ENCODE data around the gene KCNQ5.

KCNQ5 gene

DNA sequence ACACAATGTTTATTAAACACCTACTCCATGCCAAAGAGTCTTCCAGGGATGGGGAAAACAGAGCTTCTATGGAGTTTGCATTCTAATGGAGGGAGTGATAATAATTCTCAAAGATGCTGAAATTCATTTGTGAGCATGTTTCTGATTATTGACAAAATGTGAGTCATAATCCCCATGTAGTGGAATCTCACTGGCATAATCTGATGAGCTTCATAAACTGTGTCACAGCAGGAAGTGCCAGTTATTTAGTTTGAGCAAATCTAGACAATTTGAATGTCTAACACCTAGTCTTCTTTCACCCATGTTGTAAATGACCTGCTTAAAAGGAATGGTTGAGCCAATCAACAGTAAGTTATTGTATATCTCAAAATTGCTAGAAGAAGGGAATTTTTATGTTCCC is 95.1 kb downstream of the KCNQ5 start:
- peaks cover 6% of the 10 kb centered on the region for H3K4me1 Mint-ChIP-seq
- H3K27me3 Mint-ChIP-seq: no peaks in the 10 kb centered on the region
- no peak overlapping the region for H3K27ac Mint-ChIP-seq
- H3K4me3 Mint-ChIP-seq: no peak overlapping the region
- no peak for DNase-seq (ENCODE audit: low spot score in 2 of 2)
- no peak for ATAC-seq (ENCODE audit: low read depth)
- no peaks in the 10 kb centered on the region for H3K9me3 Mint-ChIP-seq
- H3K36me3 Mint-ChIP-seq: no peaks in the 10 kb centered on the region

DNA sequence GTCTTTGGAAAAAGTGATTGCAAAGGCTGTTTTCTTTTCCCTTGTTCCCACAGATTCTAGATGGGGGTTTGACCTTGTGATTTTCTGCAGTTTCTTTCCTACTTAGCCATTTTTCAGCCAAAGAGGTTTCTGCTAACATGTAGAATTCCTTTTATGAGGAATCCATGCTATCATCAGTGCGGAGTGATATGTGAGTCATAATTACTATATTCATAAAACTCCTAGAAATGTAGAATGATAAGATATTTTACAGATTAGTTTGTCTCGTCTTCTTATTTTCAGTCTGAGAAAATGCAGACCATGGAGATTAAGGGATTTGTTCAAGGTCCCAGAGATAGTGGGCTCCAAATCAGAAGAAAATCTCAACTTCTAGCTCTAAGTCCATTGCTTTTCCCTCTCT is 98.6 kb downstream of the KCNQ5 start:
- H3K4me1 Mint-ChIP-seq: peaks cover 15% of the 10 kb centered on the region
- H3K27me3 Mint-ChIP-seq: no peaks in the 10 kb centered on the region
- ATAC-seq (ENCODE audit: low read depth) (no peak), DNase-seq (ENCODE audit: low spot score in 2 of 2) (no peak)
- H3K4me3 Mint-ChIP-seq: no peak overlapping the region
- no peaks in the 10 kb centered on the region for H3K36me3 Mint-ChIP-seq
- no peak overlapping the region for H3K27ac Mint-ChIP-seq
- no peaks in the 10 kb centered on the region for H3K9me3 Mint-ChIP-seq

DNA sequence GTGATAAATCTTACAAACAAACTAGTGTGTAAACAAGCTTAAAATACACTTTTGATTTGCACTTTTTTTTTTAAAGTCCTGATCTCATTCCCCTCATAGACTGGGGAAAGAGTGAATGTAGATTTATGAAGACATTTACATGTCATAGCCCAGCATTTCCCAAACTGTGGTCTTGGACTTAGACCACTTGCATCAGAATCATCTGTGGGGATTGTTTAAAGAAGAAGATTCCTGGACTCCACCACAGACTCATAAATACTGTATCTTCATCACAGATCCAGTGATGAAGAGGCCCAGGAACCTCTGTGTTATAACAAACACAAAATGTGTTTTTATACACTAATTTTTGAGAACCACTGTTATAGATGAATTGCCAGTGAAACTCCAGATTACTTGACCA is 99.5 kb downstream of the KCNQ5 start:
- no peak for DNase-seq (ENCODE audit: low spot score in 2 of 2)
- Mint-ChIP-seq H3K27me3 (no peaks in the 10 kb centered on the region), H3K4me3 (no peak overlapping the region), H3K27ac (peak overlapping the region; percentile 31), H3K4me1 (peaks cover 15% of the 10 kb centered on the region), H3K9me3 (no peaks in the 10 kb centered on the region), H3K36me3 (no peaks in the 10 kb centered on the region)
- no peak for ATAC-seq (ENCODE audit: low read depth)

DNA sequence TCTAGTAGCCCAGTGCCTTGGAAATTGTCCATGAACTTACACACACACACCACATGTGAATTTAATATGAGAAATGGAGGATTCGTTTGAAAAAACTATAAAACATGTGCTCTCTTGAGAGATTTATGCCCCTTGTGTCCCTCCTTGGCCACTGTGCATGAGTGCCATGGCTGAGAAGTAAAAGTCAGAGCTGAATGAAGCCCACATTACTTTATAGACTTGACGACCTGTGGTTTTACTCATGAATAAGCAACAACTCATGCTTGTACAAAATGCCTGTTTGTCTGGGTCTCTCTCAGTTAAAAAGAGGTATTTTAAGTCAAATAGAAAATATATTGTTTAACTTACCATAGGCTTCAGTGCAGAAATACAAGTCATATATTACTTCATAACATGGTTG is 102.7 kb downstream of the KCNQ5 start:
- H3K4me3 Mint-ChIP-seq: no peak overlapping the region
- H3K27me3 Mint-ChIP-seq: no peaks in the 10 kb centered on the region
- no peaks in the 10 kb centered on the region for H3K9me3 Mint-ChIP-seq
- ATAC-seq (ENCODE audit: low read depth) (peak; percentile 67), DNase-seq (ENCODE audit: low spot score in 2 of 2) (no peak)
- no peak overlapping the region for H3K27ac Mint-ChIP-seq
- peaks cover 19% of the 10 kb centered on the region for H3K4me1 Mint-ChIP-seq
- H3K36me3 Mint-ChIP-seq: no peaks in the 10 kb centered on the region

DNA sequence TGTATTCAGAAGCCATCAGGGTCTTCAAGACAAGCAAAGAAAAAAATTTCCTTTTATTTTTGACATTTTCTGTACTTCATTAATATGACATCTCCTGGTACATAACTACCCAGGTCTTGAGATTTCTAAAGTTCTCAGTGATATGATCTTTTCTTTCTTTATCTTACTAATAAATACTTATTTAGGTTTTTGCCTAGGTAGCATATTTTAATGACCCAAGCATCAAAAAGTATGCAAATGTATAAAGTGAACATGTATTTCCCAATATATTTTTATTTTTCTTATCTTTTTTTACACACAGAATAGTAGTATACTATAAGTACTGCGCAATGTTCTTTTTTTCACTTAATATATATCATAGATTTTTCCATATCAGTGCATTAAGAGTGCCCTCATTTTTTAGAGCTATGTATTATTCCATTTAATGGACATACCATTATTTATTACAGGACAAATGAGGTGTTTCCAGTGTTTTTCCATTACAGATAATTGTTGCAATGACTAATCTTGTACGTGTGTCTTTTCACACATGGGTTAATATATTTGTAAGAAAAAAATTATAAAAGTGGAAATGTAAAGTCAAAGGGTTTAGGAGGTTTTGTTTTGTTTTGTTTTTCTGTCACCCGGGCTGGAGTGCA is 107.0 kb downstream of the KCNQ5 start:
- no peaks in the 10 kb centered on the region for H3K27me3 Mint-ChIP-seq
- peaks cover 10% of the 10 kb centered on the region for H3K4me1 Mint-ChIP-seq
- DNase-seq (ENCODE audit: low spot score in 2 of 2): no peak
- H3K9me3 Mint-ChIP-seq: no peaks in the 10 kb centered on the region
- ATAC-seq (ENCODE audit: low read depth): no peak
- no peaks in the 10 kb centered on the region for H3K36me3 Mint-ChIP-seq
- H3K4me3 Mint-ChIP-seq: no peak overlapping the region
- no peak overlapping the region for H3K27ac Mint-ChIP-seq

DNA sequence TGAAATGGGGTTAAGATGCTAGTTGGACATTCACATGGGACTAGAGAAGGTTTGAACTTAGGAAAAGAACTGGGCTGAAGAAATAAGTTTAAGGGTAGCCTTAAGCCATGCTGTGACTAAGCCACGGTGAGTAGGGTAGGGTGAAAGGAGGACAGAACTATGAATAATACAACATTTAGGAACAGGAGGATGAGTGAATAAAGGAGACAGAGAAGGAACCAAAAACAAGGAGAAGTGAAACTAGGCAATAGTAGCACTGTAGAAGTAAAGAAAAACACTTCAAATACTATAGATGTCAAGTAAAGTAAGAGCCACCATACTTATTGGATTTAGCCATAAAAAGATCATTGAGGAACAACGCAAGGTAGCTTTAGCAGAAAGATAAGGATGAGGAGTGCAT is 111.2 kb downstream of the KCNQ5 start:
- Mint-ChIP-seq H3K9me3 (no peaks in the 10 kb centered on the region), H3K36me3 (no peaks in the 10 kb centered on the region), H3K4me1 (no peaks in the 10 kb centered on the region), H3K27ac (no peak overlapping the region), H3K27me3 (no peaks in the 10 kb centered on the region), H3K4me3 (no peak overlapping the region)
- ATAC-seq (ENCODE audit: low read depth) (peak; percentile 80), DNase-seq (ENCODE audit: low spot score in 2 of 2) (no peak)

DNA sequence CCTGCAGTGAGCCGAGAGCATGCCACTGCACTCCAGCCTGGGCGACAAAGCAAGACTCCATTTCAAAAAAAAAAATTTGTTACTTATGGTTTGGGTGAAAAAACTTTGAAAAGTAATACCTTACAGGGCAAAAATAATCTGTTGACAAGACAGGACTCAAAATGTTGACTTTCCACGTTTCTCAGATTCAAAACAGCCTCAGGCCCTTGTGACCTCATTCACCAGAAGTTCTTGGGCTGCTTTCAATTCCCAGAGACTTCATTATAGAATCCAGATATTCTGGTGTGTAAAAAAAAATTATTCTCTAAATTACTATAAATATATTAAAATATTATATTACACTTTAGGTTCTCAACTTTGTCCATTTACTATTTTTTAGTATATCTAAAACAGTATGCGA is 116.2 kb downstream of the KCNQ5 start:
- Mint-ChIP-seq H3K4me1 (peaks cover 27% of the 10 kb centered on the region), H3K9me3 (no peaks in the 10 kb centered on the region), H3K27ac (no peak overlapping the region), H3K27me3 (no peaks in the 10 kb centered on the region), H3K4me3 (no peak overlapping the region), H3K36me3 (no peaks in the 10 kb centered on the region)
- ATAC-seq (ENCODE audit: low read depth) (no peak), DNase-seq (ENCODE audit: low spot score in 2 of 2) (no peak)

DNA sequence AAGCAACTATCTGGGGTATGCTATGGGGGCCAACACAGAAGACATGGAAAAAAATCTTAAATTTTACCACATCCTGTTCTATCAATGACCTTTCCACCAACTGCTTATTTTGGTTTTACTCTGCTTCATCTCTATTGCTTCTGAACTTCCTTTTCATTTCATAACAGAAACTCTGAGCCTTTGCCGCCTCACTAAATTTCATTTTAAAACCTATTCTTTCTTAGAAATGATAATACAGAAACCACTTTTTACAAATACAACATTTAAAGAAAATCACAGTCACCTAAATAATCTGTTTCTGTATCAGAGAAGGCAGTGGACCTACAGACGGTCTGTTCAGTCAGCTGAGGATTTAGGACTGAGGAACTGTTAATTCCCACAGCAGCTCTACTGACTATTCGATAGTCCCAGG is 117.5 kb downstream of the KCNQ5 start:
- ATAC-seq (ENCODE audit: low read depth) (peak; percentile 42), DNase-seq (ENCODE audit: low spot score in 2 of 2) (no peak)
- Mint-ChIP-seq H3K27ac (peak overlapping the region; percentile 63), H3K4me3 (peak overlapping the region; percentile 42), H3K9me3 (no peaks in the 10 kb centered on the region), H3K27me3 (no peaks in the 10 kb centered on the region), H3K36me3 (peaks cover 3% of the 10 kb centered on the region), H3K4me1 (peaks cover 30% of the 10 kb centered on the region)

DNA sequence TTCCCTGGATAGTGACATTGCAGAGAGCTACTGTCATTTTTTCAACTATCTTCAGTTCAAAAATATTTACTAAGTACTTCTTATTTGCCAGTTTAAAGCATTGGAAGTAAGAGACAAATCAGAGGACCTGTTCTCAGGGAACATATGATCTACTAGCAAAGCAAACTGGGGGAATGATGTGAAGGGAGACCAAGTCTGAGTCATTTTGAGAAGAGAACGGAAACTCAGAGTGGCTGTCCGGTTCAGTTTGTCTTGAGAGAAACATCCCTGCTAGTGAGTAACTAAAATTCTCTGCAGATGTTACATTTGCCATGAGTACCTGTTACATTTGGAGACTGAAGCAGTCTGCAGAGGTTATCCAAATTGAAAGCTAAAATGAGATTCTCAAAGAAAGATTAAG is 118.3 kb downstream of the KCNQ5 start:
- Mint-ChIP-seq H3K4me3 (peak overlapping the region; percentile 29), H3K27me3 (no peaks in the 10 kb centered on the region), H3K4me1 (peaks cover 30% of the 10 kb centered on the region), H3K36me3 (peaks cover 3% of the 10 kb centered on the region), H3K9me3 (no peaks in the 10 kb centered on the region), H3K27ac (peak overlapping the region; percentile 15)
- no peak for ATAC-seq (ENCODE audit: low read depth)
- DNase-seq (ENCODE audit: low spot score in 2 of 2): no peak

DNA sequence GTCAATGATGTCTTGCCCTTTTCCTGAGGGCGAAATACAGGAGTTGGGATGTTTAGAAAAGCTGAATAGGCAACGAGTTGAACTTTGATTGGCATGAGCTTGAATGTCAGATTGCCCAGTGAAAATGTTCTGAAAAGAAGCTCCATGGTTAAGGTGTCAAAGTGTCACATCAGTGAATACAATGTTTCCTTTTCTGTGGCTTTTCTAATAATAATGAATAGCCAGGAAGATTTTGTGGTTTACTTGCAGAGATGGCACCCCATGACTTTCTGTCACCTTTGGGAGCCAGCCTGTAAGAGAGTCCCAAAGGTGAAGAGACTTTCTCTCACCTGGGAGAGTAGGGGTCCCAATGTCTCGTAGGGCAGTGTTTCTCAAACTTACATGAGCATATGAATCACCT is 119.2 kb downstream of the KCNQ5 start:
- ATAC-seq (ENCODE audit: low read depth) (no peak), DNase-seq (ENCODE audit: low spot score in 2 of 2) (no peak)
- Mint-ChIP-seq H3K4me3 (no peak overlapping the region), H3K4me1 (peaks cover 30% of the 10 kb centered on the region), H3K27ac (peak overlapping the region; percentile 15), H3K36me3 (peaks cover 3% of the 10 kb centered on the region), H3K27me3 (no peaks in the 10 kb centered on the region), H3K9me3 (no peaks in the 10 kb centered on the region)

DNA sequence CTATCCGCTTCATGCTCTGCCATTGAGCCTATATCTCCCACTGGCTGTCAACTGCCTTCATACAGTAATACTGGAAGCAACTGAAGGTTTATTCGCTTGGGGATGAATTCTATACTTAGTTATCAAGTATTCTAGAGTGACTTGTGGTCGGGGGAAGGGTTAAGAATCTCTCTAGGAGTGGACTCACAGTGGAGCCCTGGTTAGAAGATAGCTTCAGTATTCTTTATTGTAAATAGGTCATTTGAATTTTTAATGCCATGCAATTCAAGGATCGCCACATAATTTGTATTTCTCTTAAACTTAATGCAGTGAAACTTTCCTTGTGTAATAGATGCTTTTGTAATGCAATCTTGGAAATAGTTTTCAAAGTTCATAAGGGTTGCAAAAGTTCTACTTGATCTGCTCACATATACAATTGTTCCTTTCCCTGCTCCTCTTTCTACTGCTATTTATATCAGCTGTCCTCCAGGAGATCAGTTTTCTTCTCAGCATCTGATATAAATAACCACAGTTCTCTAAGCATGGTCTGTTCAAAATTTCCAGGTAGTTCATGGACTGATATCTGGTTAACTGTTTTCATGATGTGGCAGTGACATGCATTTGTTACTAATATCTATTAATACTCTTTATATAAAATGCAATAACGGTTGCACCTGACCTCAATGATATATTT is 120.3 kb downstream of the KCNQ5 start:
- Mint-ChIP-seq H3K36me3 (peaks cover 6% of the 10 kb centered on the region), H3K27ac (no peak overlapping the region), H3K4me3 (no peak overlapping the region), H3K9me3 (no peaks in the 10 kb centered on the region), H3K27me3 (no peaks in the 10 kb centered on the region), H3K4me1 (peaks cover 33% of the 10 kb centered on the region)
- no peak for ATAC-seq (ENCODE audit: low read depth)
- no peak for DNase-seq (ENCODE audit: low spot score in 2 of 2)

DNA sequence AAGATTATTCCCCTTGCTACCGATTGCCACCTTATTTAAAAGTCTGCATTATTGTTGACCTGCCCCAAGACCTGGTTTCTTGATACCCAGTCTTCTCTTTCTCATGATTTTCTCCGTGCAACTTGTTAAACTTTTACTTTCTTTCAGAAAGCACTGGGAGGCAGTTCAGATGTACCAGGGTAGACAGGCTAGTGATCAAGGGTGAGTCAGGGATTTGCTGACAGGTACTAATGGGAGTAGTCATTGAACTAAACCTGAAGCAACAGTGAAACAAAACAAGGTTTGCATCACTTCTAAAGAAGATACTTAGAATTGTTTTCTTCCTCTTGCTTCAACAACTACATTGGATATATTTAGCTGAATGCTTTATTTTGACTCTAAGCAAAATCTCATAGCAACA is 124.4 kb downstream of the KCNQ5 start:
- no peak for ATAC-seq (ENCODE audit: low read depth)
- no peaks in the 10 kb centered on the region for H3K9me3 Mint-ChIP-seq
- DNase-seq (ENCODE audit: low spot score in 2 of 2): no peak
- H3K4me3 Mint-ChIP-seq: no peak overlapping the region
- H3K27ac Mint-ChIP-seq: no peak overlapping the region
- H3K27me3 Mint-ChIP-seq: no peaks in the 10 kb centered on the region
- peaks cover 6% of the 10 kb centered on the region for H3K4me1 Mint-ChIP-seq
- H3K36me3 Mint-ChIP-seq: peaks cover 6% of the 10 kb centered on the region

DNA sequence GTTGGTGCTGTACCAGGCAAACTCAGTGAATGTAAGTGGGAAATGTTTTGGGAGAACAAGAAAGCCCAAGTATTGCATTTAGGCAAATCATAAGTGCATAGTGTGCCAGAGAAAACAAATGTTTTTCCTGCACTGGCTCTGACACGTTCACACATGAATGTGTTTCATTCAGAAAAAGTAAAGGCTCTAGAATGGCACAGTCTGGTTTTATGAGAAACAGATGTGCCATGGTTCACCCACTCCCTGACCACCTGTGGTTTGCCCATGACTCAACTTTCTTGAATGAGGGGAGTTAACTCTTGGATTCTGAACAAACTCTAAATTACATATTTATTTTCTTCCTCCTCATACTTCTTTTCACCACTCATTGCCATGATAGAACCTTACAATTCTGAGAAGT is 126.9 kb downstream of the KCNQ5 start:
- peaks cover 6% of the 10 kb centered on the region for H3K36me3 Mint-ChIP-seq
- ATAC-seq (ENCODE audit: low read depth) (no peak), DNase-seq (ENCODE audit: low spot score in 2 of 2) (no peak)
- peaks cover 9% of the 10 kb centered on the region for H3K4me1 Mint-ChIP-seq
- no peaks in the 10 kb centered on the region for H3K27me3 Mint-ChIP-seq
- H3K27ac Mint-ChIP-seq: no peak overlapping the region
- H3K9me3 Mint-ChIP-seq: no peaks in the 10 kb centered on the region
- H3K4me3 Mint-ChIP-seq: no peak overlapping the region

DNA sequence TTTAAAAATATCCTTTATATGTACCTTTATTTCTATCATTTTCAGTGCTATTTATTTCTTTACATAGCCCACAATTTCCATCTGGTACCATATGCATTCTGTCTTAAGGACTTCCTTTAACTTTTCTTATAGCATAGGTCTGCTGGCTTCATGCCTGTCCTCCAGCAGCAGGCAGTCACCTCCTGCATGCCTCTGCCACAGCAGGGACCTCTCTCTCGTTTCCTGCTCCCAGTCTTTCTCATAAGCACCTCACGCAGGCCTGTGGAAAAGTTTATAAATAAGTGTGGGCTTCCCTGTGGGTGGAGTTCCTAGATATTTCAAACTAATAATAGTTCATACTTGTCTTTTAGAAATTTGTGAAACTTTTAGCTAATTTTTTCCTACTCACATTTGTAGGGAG is 133.9 kb downstream of the KCNQ5 start:
- H3K27me3 Mint-ChIP-seq: no peaks in the 10 kb centered on the region

DNA sequence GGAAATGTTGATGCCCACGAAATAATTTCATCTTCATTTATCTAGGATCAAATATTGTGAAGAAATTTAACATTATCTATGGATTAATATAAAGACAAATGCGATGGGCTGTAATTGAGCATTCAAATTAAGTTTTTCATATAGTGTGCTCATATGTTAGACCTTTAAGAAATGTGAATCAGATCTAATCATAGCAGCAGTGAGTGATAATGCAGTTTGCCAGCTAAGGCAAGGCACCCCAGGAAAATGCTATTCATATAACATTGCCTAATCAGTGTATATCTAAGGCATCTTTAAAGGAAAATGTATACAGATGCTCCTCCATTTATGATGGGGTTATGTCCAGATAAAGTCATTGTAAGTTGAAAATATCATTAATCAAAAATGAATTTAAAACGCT is 135.2 kb downstream of the KCNQ5 start:
- Mint-ChIP-seq H3K27ac (no peak overlapping the region), H3K4me1 (peaks cover 5% of the 10 kb centered on the region), H3K36me3 (peaks cover 2% of the 10 kb centered on the region), H3K4me3 (no peak overlapping the region), H3K9me3 (no peaks in the 10 kb centered on the region), H3K27me3 (no peaks in the 10 kb centered on the region)
- ATAC-seq (ENCODE audit: low read depth) (no peak), DNase-seq (ENCODE audit: low spot score in 2 of 2) (no peak)

More for the DNA sequence above, 133.9 kb downstream of the KCNQ5 start:
- Mint-ChIP-seq H3K4me1 (peaks cover 7% of the 10 kb centered on the region), H3K4me3 (no peak overlapping the region), H3K27ac (no peak overlapping the region), H3K9me3 (no peaks in the 10 kb centered on the region), H3K36me3 (peaks cover 2% of the 10 kb centered on the region)
- DNase-seq (ENCODE audit: low spot score in 2 of 2): no peak
- no peak for ATAC-seq (ENCODE audit: low read depth)

All from memory B cell (primary cell).